HG02678 (cell line): ENCODE results near the gene LAMTOR2.
"Not testable (repeated sequence)": the region's sequence is repeated elsewhere in the genome, so short reads cannot be mapped to it uniquely, and the experiment has no call there.

ENCODE experiments used
- ATAC-seq: cut with Tn5 transposase; IDR thresholded peaks from one replicate; pipeline ENCODE4 v1.9.1; 2021; ENCODE audit warnings: mild to moderate bottlenecking, moderate library complexity; ENCODE audit not compliant: unreplicated experiment

Gene LAMTOR2

DNA sequence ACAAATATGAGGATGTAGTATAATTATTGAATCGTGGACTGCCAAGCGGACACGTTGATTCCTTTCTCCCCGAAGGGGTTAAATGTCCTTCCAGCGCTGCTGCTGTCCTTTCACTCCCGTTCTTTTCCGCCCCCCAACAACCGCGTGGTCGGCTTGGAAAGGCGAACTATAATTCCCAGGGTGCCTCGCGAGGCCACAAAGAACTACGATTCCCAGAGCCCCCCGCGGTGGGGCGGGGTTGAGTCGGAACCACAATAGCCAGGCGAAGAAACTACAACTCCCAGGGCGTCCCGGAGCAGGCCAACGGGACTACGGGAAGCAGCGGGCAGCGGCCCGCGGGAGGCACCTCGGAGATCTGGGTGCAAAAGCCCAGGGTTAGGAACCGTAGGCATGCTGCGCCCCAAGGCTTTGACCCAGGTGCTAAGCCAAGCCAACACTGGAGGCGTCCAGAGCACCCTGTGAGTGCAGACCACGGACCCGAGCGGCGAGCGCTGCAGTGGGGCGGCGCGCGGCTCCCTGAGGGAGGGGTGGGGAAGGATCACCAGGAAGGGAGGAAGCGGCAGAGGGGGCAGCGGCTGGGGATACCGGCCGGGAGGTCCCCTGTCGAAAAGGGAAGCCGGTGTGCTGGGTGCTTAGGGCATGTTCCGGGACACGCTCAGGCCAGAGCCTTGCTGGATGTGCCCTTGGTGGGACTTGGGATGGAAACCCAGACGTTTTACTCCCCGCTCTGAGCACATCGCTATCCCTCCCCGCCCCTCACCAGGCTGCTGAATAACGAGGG lies at the start of gene LAMTOR2:
Gene LAMTOR2 (plus strand): TSS at position 283 of the 781 bp plus-strand sequence. CDS start 108 bp downstream, at position 391.
- ATAC-seq: peak; percentile 71

DNA sequence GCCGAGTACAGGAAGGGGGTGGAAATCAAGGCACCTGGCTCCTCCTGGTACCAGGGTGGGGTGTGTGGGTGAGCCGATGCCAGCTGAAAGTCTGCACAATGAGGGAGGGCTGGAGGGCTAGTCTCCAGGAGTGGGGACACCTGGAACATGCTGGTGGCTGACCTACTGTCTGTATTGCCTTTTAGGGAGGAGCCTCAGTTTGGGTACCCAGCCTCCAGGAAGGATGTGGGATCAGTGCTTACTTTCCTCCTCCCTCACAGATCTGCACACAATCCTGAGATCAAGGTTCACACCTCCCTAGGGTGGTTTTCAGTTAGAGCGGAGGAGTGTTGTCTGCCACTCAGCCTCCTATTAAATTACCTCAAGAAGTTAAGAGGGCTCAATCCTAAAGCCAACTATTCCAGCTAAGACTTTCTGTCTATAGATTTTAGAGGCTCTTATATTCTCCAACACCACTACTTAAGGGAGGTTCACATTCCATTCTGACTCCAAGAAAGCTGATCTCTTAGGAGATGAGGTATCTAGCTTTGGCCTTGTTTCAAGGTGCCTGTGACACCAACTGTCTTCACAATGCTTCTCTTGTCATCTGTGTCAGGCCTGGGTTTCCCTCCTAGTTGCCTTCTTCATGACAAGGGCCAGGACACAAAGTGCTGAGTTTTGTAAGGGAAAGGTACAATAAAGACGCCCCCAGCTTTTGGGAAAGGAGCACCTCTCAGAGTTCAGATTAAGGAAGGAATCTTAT lies 49.6 kb upstream of the LAMTOR2 start:
- no peak for ATAC-seq

DNA sequence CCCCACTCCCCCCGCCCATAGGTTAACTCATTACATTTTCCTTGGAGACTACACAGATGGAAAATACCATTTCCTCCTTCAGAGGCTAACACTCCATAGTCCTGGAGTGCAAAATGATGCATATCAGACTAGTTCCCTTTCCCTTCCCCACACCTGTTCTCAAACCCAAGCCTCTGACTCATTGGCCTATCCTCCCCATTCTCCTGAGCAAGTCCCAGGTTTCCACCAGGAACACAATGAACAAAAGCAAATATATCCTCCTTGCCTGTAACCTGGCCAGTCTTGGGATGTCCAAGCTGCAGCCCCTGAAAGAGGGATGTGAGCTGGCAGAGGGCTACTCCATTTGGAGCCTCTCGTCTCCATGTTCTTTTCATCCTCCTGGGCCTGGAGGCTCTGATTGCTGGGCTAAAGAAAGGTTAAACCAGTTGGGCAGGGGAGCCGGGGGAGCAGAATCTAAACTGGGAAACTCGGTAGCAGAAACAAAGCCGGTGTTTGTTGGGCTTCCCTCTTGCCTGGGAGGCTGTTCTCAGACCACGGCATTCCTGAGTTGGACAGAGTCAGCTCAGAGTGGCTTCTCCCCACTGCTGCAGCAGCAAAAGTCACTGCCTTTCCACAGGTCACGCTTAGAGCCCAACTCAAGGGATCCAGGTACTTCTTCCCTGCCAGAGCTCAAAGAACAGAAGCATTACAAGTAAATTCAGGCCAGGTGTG lies 47.8 kb upstream of the LAMTOR2 start:
- ATAC-seq: no peak

DNA sequence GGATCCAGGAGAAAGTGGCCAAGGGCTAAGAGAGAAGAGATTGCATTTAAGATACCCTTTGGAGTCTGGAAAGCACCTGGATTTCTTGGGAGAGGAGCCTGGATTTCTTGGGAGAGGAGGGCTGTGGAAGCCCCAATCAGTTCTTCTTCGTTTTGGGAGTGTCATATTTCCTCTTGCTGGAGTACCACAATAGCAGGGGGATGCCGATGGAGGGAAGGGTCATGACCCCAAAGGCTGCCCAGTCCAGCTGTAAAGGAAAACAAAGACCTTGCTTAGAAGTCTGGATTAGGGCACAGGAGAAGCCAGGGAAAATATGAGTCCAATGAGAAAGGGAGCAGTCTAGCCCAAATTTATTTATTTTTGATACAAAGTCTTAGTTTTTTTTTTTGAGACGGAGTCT lies 45.2 kb upstream of the LAMTOR2 start:
- no peak for ATAC-seq

DNA sequence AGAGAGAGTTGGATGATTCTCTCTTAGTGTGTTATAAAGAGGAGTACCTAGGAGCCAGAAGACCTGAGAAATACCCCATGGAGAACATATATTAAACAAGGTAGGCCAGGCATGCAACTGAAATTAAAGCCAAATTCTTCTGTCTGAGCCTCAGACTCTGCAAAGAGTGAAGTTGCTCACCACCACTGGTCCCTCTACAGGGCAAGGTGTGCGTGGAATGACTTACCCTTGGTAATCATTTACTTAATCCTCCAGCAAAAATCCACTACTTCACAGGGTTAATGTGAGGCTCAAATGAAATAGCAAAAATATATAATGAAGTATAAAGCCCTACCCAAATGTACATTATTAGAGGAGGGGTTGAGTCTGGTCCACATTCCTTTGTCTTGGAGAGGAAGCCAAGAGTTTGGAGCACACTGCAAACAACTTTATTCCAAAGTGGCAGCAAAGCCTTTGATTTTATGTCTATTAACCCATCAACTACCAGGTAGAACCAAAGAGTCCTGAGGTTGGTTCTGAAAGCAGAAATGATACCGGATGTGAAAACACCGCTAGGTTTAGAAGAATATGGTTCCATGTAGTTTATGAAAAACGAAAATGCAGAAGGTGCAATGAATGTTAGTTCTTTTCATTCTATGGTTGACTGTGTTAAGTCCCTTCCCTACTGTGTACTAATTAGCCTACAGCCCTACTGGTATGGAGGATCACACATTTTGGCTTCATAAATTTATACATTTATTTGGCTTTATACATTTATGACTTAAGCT lies 42.3 kb upstream of the LAMTOR2 start:
- ATAC-seq: peak; percentile 83

DNA sequence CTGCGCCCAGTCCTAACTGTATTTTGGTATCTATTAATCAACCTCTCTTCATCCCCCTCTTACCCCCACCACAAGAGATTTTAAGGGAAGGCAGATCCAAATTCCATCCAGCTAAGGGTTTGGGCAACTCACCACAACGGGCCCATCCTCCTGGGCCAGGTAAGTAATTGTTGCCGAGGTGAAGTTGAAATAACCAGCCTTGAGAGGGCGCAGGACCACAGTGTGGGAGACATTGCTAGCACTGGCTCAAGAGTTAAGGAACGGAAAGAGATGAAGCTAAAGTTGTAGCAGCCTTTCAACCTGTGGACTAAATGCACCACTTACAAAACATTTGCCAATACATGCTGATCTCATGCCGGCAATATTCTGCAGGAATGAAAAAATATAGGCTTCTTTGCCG lies 39.8 kb upstream of the LAMTOR2 start:
- no peak for ATAC-seq

DNA sequence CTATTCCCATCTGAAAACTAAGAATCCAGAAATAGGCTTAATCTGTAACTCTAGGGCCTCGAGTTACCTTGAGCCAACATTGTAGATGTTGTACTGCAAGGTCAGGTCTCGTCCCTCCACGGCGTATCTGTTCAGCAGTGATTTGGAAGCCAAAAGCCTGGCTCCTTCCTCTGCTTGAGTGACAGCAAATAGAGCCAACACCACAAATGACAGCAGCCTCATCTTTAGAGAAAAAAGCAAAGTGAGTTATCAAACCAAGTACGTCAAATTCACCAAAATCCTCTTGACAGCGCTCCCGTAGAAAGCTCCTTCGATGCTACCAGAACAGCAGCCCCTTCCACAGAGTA lies 34.7 kb upstream of the LAMTOR2 start:
- no peak for ATAC-seq

DNA sequence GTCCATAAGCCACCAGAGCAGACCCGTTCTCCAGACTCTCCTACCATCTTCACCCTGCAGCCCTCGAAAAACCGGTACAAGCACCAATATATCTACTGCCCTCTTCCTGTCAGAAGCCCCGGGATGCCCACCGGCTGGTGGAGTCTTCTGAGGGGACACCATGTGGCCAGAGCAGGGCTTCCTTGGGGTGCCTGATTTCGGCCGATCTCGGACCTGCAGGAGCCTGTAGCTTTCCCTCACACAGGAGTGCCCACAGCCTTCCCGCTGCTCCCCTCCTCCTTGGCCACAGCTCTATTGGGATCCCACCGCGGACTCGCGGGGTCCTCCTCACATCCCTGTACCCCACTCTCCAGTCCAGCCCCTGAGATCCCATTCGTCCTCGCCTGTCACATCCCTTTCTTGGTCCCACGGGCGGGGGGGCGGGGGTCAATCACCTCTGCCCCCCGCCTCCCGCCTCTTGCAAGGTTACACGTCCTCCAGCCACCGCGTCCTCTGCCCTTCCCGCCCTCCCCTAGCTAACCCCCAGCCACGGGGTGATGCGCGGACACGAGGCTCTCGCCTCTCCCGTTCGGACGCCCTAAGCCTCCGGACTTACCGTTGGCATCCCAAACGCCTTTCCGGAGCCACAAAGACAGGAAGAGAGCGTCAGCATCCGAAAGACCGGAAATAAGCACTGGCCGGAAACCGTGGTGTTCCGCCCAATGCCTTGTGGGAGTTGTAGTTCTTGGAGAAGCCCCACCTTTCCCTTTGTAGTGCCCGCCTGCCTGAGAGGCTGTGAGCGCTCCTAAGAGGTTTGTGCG lies 34.1 kb upstream of the LAMTOR2 start, which contains the start of gene SSR2:
Gene SSR2 (minus strand): TSS at position 659 of the 800 bp plus-strand sequence. CDS start 784 bp downstream, outside the sequence.
- peak; percentile 97 for ATAC-seq

DNA sequence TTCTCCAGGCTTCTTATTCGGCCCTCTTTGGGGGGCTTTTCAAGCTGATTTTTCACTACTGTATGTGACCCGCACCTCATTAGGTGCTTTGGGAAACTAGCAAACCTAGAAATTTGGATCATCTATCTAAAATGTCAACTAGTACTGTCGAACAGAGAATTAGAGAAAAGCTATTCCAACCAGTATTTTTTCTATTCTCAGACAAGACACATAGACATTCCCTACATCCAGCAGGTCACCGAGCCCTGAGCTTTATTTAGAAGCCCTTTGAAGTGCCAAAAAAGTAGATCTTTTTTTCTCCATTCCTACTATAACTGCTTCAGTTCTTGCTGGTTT lies 33.5 kb upstream of the LAMTOR2 start:
- ATAC-seq: no peak

DNA sequence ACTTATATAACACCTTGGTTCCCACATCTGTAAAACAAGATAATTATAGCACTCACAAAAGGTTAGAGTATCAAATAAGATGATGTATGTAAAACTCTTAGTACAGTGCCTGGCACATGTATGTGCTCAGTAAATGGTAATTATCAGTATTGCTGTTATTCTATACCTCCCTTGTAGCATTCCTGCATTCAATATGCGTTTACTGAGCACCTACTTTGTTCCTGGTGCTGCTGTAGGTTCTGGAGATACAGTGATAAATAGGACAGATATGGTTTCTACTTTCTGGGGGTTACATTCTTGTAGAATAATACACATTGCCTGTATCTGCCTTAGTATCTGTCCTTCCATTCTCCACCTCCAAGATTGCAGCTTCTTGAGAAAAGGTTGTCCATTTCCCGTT lies 32.6 kb upstream of the LAMTOR2 start:
- ATAC-seq: no peak

DNA sequence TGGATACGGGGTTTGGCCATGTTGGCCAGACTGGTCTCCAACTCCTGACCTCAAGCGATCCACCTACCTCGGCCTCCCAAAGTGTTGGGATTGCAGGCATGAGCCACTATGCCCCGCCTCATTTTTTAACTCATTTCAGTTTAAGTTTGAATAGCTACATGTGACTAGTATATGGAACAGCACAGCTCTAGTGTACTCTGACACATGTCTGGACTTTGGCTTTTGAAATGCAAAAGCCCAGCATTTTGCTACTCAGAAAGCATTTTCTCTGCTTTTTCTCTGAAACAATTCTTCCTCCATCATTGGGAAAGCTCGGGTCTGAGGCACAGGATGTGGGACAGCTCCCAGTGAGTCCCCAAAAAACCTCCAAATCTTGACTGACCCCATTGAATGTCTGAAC lies 29.8 kb upstream of the LAMTOR2 start:
- ATAC-seq: no peak

DNA sequence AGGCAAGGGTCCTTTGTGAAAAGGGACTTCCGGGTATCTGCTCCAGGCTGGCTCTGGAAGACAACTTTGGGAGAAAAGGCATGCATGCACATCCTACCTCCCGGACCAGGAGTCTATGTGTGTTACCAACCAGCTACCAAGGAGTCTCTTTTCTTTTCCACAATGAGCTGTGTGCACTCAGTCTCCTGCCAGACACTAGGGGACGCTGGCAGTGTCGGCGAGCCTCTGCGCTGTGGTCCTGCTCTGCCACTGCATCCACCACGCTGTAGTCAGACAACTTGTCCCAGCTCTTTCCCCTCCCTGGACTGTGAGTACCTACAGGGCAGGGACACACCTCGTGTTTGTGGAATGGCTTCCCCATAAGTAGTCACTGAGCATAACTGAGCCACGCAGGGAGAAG lies 28.7 kb upstream of the LAMTOR2 start:
- ATAC-seq: no peak

DNA sequence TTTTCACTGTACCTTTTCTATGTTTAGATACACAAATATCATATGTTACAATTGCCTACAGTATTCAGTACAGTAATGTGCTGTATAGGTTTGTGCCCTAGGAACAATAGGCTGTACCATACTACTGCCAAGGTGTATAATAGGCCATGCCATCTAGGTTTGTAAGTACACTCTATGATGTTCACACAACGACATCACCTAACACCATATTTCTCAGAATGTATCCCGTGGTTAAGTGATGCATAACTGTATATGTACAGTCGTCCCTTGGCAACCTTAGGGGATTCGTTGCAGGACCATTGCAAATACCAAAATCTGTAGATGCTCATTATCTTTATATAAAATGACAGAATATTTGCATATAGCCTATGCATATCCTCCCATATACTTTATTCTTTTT lies 28.0 kb upstream of the LAMTOR2 start:
- no peak for ATAC-seq

DNA sequence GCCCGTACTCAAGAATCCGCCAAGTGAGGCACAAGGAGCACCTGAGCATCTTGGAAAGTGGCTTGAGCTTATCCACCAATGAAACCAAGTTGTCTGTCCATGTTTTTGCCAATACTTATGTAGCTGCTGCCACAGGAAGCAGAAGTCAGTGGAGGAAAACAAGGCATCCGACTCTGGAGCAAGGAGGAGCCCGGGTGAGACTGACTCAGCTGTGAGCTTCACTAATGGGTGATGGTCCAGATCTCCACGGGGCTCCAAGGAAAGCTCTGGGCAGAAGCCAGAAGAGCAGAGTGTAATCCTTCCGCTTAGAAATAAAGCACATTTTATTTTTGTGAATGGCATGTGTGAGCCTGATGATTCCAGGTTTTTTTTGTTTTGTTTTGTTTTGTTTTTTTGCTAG lies 21.6 kb upstream of the LAMTOR2 start:
- ATAC-seq: no peak

DNA sequence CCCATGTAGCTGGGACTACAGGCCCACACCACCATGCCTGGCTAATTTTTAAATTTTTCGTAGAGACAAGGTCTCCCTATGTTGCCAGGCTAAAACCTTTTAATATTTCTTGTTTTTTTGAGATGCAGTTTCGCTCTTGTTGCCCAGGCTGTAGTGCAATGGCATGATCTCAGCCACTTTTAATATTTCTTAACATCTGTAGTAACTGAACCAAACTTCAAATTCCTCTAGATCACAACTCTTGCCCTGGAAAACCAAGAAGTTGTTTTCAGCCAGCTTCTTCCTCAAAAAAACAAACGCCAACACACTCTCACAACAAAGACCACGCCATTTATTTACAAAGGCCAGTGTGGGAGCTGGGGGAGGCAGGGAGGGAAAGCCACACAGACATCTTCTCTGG lies 19.6 kb upstream of the LAMTOR2 start:
- ATAC-seq: not testable (repeated sequence)

DNA sequence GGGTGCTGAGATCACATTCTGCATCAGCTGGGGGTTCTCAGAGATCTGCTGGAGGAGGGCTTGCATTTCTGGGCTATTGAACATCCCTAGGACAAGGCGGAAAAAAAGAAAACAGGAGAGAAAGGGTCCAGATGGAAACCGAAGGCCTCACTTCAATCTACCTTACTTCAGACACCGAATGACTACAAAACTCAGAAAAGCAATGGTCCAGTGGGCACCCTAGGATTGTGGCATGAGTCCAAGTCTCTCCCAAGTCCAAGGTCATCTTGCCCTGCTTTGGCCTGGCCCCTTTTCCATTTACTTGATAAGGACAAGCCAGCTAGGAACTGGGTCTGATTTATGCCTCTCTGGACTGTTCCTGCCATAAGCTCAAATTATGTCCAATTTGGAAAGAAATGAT lies 11.8 kb upstream of the LAMTOR2 start:
- ATAC-seq: no peak

DNA sequence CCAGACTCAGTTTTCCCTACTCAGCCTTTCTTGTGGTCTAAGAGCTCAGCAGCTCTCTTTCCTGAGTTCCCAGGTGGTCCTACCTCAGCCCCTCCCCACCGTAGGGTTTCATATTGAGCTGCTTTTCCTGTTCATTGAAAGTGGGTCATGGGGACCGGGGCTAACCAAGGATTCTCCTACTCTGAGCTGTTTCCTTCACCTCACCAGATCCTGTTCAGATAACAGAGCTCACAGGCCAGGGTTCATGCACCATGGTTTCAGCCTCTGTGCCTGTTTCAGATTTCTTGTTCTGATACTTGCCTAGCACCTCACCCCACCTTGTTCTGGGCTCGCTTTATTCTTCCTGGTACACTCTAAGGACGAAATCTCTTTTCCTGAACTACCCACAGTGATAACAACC lies 9.5 kb upstream of the LAMTOR2 start:
- ATAC-seq: no peak

DNA sequence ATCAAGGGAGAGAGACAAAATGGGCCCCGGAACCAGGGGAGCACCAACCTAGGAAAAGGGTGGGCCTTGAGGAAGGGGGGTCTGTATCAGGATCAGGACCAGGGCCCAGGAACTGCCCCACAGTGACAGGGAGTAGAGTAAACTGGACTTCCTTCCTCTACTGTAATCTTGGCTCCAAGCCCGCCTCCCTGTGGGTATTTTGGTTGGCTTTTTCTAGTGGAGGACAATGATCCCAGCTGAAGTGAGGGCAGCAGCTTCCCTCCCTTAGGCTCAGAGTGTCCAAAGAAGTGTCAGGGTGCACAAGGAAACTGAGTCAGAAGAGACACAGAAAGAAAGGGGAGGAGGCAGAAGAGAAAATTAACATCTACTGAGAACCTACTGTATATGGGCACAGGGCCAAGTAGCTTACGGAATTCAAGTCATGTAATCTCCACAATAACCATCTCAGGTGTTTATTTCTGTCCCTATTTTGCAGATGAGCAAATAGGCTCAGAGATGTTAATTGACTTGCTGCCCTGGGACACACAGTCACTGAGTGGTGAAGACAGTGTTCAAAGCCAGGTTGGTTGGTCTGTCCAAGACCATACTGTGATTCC lies 5.8 kb upstream of the LAMTOR2 start:
- no peak for ATAC-seq

DNA sequence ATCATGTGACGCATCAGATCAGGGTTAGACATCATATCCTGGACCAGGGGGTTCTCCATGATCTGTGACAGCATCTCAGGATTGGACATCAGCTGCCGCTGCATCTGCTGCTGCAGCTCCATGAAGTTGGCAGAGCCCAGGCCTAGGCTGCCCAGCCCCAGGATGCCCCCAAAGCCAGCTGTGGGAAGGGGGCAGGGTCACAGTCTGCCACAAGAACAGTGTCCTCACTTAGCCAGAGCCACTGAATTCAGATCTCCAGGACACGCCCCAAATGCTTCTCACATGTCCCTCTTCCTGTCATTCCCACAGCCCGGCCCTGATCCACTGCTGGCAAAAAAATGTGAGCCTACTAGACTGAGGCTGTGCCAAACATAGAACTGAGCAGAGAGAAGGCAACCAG lies 4.2 kb upstream of the LAMTOR2 start:
- no peak for ATAC-seq
